ENCODE results near the gene CELF4. TPM values are rescaled to one million over a fixed set of nuclear protein-coding genes. Genes with fewer than 3 reads are reported as not detected.

Gene CELF4
- polyA plus RNA-seq, 1 donor (not counting 4 experiments of a cell fraction or from before 2014, with no cell fraction given), result not detected

DNA sequence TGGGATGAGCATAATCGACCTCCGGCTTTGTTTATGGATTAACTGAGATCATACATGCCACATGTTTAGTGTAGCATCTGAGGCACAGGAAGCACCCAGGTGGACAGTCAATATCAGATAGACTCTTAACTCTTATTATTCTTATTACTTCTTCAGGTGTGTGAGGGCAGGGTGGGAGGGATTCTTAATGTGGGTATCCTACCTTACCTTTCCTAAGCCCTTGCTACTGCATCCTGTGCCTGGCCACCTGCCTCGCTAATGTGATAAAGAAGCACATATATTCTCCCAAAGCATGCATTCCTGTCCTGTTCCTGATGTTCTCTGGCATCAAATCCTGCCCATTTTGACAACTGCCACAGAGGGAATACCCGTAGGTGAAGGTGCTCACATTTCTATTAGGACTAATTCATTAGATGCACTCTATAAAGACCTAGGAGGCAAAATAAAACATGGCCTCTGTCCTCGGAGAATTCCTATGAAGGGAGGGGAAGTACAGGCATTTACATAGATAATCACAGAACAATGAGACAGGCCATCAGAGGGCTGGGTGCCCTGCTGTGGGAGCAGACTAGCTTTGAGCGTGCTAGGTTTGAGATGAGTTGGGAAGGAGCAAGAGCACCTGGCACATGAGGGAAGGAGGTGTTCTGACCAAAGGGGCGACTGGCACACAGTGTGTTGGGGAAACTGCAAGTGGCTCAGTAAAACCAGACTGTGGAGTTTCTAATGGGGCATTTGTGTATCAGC lies 19.5 kb upstream of the CELF4 start:
- H3K9me1 ChIP-seq (ENCODE audit: control insufficient read depth, extremely low read depth, insufficient read depth, low read length), result no peaks in the 10 kb centered on the region
- FAIRE-seq (no peak), DNase-seq (ENCODE audit: low read depth, low spot score) (no peak)
- H3K36me3 ChIP-seq (ENCODE audit: control insufficient read depth in 2 of 2, extremely low read depth in 1 of 2, insufficient read depth in 2 of 2, low read length in 2 of 2), result no peaks in the 10 kb centered on the region
- H3K9me3 ChIP-seq (ENCODE audit: control insufficient read depth, low read depth, low read length), result no peaks in the 10 kb centered on the region
- H3K4me3 ChIP-seq (ENCODE audit: control insufficient read depth in 2 of 3, extremely low read depth in 1 of 3, insufficient read depth in 2 of 3, low read depth in 1 of 3, low read length in 3 of 3), result no peak overlapping the region
- H3K27me3 ChIP-seq (ENCODE audit: control insufficient read depth, extremely low read depth, insufficient read depth, low read length), result no peaks in the 10 kb centered on the region
- dilution Hi-C loops (cut with MboI; ENCODE audit: extremely low pct_ligation_motif_present, low sequenced_read_pairs), result no loop called here
- no peak overlapping the region for H3K9ac ChIP-seq (ENCODE audit: control insufficient read depth, extremely low read depth, insufficient read depth, low read length)
- no peak overlapping the region for H3K27ac ChIP-seq (ENCODE audit: control insufficient read depth, insufficient read depth, low read length)
- H3K79me2 ChIP-seq (ENCODE audit: control insufficient read depth, insufficient read depth, low read length), result no peaks in the 10 kb centered on the region
- no peaks in the 10 kb centered on the region for H4K20me1 ChIP-seq (ENCODE audit: control insufficient read depth, extremely low read depth, insufficient read depth, low read length)
- H3K4me1 ChIP-seq (ENCODE audit: control insufficient read depth, extremely low read depth, insufficient read depth, low read length), result no peaks in the 10 kb centered on the region
- no peak overlapping the region for H3K4me2 ChIP-seq (ENCODE audit: control insufficient read depth, extremely low read depth, insufficient read depth, low read depth, low read length)
- H2AFZ ChIP-seq (ENCODE audit: control insufficient read depth, low read length), result no peak overlapping the region
- TF ChIP-seq EZH2 (IDR thresholded peaks at IDR 0.05; ENCODE audit: low read length), result no peak
- TF ChIP-seq, protein P1, sequence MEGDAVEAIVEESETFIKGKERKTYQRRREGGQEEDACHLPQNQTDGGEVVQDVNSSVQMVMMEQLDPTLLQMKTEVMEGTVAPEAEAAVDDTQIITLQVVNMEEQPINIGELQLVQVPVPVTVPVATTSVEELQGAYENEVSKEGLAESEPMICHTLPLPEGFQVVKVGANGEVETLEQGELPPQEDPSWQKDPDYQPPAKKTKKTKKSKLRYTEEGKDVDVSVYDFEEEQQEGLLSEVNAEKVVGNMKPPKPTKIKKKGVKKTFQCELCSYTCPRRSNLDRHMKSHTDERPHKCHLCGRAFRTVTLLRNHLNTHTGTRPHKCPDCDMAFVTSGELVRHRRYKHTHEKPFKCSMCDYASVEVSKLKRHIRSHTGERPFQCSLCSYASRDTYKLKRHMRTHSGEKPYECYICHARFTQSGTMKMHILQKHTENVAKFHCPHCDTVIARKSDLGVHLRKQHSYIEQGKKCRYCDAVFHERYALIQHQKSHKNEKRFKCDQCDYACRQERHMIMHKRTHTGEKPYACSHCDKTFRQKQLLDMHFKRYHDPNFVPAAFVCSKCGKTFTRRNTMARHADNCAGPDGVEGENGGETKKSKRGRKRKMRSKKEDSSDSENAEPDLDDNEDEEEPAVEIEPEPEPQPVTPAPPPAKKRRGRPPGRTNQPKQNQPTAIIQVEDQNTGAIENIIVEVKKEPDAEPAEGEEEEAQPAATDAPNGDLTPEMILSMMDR (optimal IDR thresholded peaks at IDR 0.05 in 1 of 3, IDR thresholded peaks at IDR 0.05 in 1 of 3, conservative IDR thresholded peaks at IDR 0.05 in 1 of 3; ENCODE audit: extremely low read depth in 1 of 3, insufficient read depth in 2 of 3, low read length in 3 of 3), result no peak

DNA sequence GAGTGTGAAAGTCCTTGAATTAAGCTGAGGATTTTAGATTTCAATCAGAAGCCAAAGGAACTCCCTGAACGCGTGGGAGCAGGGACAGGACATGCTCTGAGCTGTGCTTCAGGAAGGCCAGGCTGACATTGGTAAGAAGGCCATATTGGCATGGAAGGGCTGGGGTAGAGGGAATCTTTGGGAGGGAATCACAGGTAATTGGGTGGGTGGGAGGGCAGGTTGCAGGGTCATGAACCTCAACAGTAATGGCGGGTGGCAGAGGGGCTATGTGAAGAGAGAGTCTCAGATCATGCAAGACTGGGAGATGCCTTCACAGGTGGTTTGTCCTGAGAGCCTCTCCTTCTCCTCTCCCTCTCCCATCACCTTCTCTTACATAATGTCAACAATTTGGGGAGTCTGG lies 18.6 kb upstream of the CELF4 start:
- H3K27ac ChIP-seq (ENCODE audit: control insufficient read depth, insufficient read depth, low read length), result no peak overlapping the region
- no peak overlapping the region for H2AFZ ChIP-seq (ENCODE audit: control insufficient read depth, low read length)
- H3K4me1 ChIP-seq (ENCODE audit: control insufficient read depth, extremely low read depth, insufficient read depth, low read length), result peaks cover 2% of the 10 kb centered on the region
- TF ChIP-seq, protein P1 (optimal IDR thresholded peaks at IDR 0.05 in 1 of 3, IDR thresholded peaks at IDR 0.05 in 1 of 3, conservative IDR thresholded peaks at IDR 0.05 in 1 of 3; ENCODE audit: extremely low read depth in 1 of 3, insufficient read depth in 2 of 3, low read length in 3 of 3), result no peak
- TF ChIP-seq EZH2 (IDR thresholded peaks at IDR 0.05; ENCODE audit: low read length), result no peak
- FAIRE-seq (no peak), DNase-seq (ENCODE audit: low read depth, low spot score) (no peak)
- H3K9ac ChIP-seq (ENCODE audit: control insufficient read depth, extremely low read depth, insufficient read depth, low read length), result no peak overlapping the region
- H3K4me2 ChIP-seq (ENCODE audit: control insufficient read depth, extremely low read depth, insufficient read depth, low read depth, low read length), result no peak overlapping the region
- no peaks in the 10 kb centered on the region for H3K9me3 ChIP-seq (ENCODE audit: control insufficient read depth, low read depth, low read length)
- H3K36me3 ChIP-seq (ENCODE audit: control insufficient read depth in 2 of 2, extremely low read depth in 1 of 2, insufficient read depth in 2 of 2, low read length in 2 of 2), result no peaks in the 10 kb centered on the region
- no peaks in the 10 kb centered on the region for H3K27me3 ChIP-seq (ENCODE audit: control insufficient read depth, extremely low read depth, insufficient read depth, low read length)
- no peak overlapping the region for H3K4me3 ChIP-seq (ENCODE audit: control insufficient read depth in 2 of 3, extremely low read depth in 1 of 3, insufficient read depth in 2 of 3, low read depth in 1 of 3, low read length in 3 of 3)
- no peaks in the 10 kb centered on the region for H3K9me1 ChIP-seq (ENCODE audit: control insufficient read depth, extremely low read depth, insufficient read depth, low read length)
- no peaks in the 10 kb centered on the region for H4K20me1 ChIP-seq (ENCODE audit: control insufficient read depth, extremely low read depth, insufficient read depth, low read length)
- H3K79me2 ChIP-seq (ENCODE audit: control insufficient read depth, insufficient read depth, low read length), result no peaks in the 10 kb centered on the region
- dilution Hi-C loops (cut with MboI; ENCODE audit: extremely low pct_ligation_motif_present, low sequenced_read_pairs), result no loop called here

Measured in keratinocyte (primary cell).